OCI-LY3 (cell line): Measurements from ENCODE around the gene RXRA.

Source experiments
- H2AFZ ChIP-seq: fragments of 200-600, 300-600 bp; shearing (Covaris generic); 2 replicates; pipeline ENCODE4 v1.6.0; 2014; ENCODE audit warnings: antibody characterized with exemption, low read depth, low read length
- H3K27ac ChIP-seq: fragments of 200-600, 300-600 bp; sonication (generic); 2 replicates; pipeline ENCODE4 v1.5.1; 2014; ENCODE audit warnings: mild to moderate bottlenecking, low read length, moderate library complexity, mixed read lengths
- H3K27me3 ChIP-seq: fragments of 200-600, 300-600 bp; sonication (generic); 2 replicates; pipeline ENCODE4 v1.6.1; 2014; ENCODE audit warnings: low read depth, low read length, mixed read lengths
- H3K36me3 ChIP-seq: fragments of 200-600, 300-600 bp; sonication (generic); replicated peaks from 2 replicates; pipeline ENCODE3; 2014; ENCODE audit warnings: low read depth, low read length, mixed read lengths
- H3K4me1 ChIP-seq: fragments of 300-600, 200-600 bp; sonication (generic); 2 replicates; pipeline ENCODE4 v1.6.1; 2014; ENCODE audit warnings: low read length, mixed read lengths
- H3K4me2 ChIP-seq: fragments of 200-600, 300-600 bp; sonication (generic); 2 replicates; pipeline ENCODE4 v1.6.1; 2014; ENCODE audit warnings: low read length, mixed read lengths
- H3K4me3 ChIP-seq: fragments of 300-600, 200-600 bp; sonication (generic); 2 replicates; pipeline ENCODE4 v1.5.1; 2014; ENCODE audit warnings: antibody characterized with exemption, mild to moderate bottlenecking, low read length, moderate library complexity
- H3K79me2 ChIP-seq: fragments of 300-600, 200-600 bp; shearing (Covaris generic); 2 replicates; pipeline ENCODE4 v1.6.1; 2014; ENCODE audit warnings: mild to moderate bottlenecking, low read length, mixed read lengths
- H3K9ac ChIP-seq: fragments of 300-600, 200-600 bp; shearing (Covaris generic); 2 replicates; pipeline ENCODE4 v1.6.0; 2014; ENCODE audit warnings: mild to moderate bottlenecking, low read length, moderate library complexity
- H3K9me3 ChIP-seq: fragments of 200-600, 300-600 bp; shearing (Covaris generic); 2 replicates; pipeline ENCODE4 v1.6.1; 2014; ENCODE audit warnings: low read length, mixed read lengths; ENCODE audit not compliant: insufficient read depth
- H4K20me1 ChIP-seq: fragments of 200-600, 300-600 bp; sonication (generic); 2 replicates; pipeline ENCODE4 v1.6.1; 2016; ENCODE audit warnings: low read length, mixed read lengths; ENCODE audit not compliant: insufficient read depth
- EZH2phosphoT487 ChIP-seq: fragments of 200-600 bp; shearing (Covaris generic); IDR thresholded peaks from 2 replicates; pipeline ENCODE4 v1.6.1; 2018; ENCODE audit warnings: antibody characterized with exemption, mixed run types, low read depth
- TF ChIP-seq, protein P1 (sequence below): fragments of 200-600, 300-600 bp; sonication (generic); IDR thresholded peaks from 2 replicates; pipeline ENCODE4 v1.5.1; 2014; ENCODE audit warnings: antibody characterized with exemption, low read length, low read depth

Gene RXRA

GRCh38 chr9:134291961-134292871 is 34.0 kb upstream of the RXRA start:
- Histone ChIP-seq H3K4me3 (no peak overlapping the region), H3K27me3 (no peaks in the 10 kb centered on the region), H2AFZ (no peak overlapping the region), H3K9ac (no peak overlapping the region), H3K4me1 (peaks cover 19% of the 10 kb centered on the region), H4K20me1 (no peaks in the 10 kb centered on the region), H3K4me2 (no peak overlapping the region), H3K27ac (no peak overlapping the region), H3K9me3 (no peaks in the 10 kb centered on the region), H3K36me3 (no peaks in the 10 kb centered on the region), H3K79me2 (no peaks in the 10 kb centered on the region)
- TF ChIP-seq, protein P1, sequence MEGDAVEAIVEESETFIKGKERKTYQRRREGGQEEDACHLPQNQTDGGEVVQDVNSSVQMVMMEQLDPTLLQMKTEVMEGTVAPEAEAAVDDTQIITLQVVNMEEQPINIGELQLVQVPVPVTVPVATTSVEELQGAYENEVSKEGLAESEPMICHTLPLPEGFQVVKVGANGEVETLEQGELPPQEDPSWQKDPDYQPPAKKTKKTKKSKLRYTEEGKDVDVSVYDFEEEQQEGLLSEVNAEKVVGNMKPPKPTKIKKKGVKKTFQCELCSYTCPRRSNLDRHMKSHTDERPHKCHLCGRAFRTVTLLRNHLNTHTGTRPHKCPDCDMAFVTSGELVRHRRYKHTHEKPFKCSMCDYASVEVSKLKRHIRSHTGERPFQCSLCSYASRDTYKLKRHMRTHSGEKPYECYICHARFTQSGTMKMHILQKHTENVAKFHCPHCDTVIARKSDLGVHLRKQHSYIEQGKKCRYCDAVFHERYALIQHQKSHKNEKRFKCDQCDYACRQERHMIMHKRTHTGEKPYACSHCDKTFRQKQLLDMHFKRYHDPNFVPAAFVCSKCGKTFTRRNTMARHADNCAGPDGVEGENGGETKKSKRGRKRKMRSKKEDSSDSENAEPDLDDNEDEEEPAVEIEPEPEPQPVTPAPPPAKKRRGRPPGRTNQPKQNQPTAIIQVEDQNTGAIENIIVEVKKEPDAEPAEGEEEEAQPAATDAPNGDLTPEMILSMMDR, result no peak
- no peak for TF ChIP-seq EZH2phosphoT487

DNA sequence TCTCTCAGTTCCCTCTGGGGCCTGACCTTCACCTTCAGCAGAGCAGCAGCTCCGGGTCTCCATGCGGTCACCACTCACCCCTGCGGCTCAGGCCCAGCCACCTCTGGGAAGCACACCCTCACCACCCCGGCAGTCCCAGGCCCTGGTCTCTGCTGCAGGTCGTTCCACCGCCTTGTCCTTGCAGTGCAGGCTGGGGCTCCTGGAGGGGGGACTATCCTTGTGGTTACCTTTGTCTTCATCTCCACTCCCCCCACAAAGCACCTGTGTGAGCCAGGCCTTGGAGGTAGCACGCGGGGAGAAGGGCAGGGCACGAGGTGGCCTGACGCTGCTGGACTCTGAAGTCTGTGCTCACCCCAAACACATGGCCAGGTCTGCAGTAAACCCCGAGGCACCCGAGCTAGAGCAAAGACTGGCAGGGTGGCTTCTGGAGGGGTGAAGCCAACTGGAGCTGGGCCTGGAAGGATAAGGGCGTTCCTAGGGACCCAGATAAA is 33.2 kb upstream of the RXRA start:
- Histone ChIP-seq H3K4me2 (peak overlapping the region; percentile 64), H3K27ac (peak overlapping the region; percentile 34; the same call in 1 of the 2 replicates), H3K36me3 (no peaks in the 10 kb centered on the region), H3K4me3 (no peak overlapping the region), H3K4me1 (peaks cover 19% of the 10 kb centered on the region), H3K9me3 (no peaks in the 10 kb centered on the region), H3K27me3 (no peaks in the 10 kb centered on the region), H3K79me2 (no peaks in the 10 kb centered on the region), H2AFZ (peak overlapping the region; percentile 61; the same call in 1 of the 2 replicates), H3K9ac (peak overlapping the region; percentile 53; the same call in 1 of the 2 replicates), H4K20me1 (no peaks in the 10 kb centered on the region)
- TF ChIP-seq, protein P1, result no peak
- no peak for TF ChIP-seq EZH2phosphoT487

GRCh38 chr9:134293611-134294152 is 32.6 kb upstream of the RXRA start:
- no peaks in the 10 kb centered on the region for H3K36me3 ChIP-seq
- peak overlapping the region; percentile 64 for H3K4me2 ChIP-seq
- H3K9me3 ChIP-seq, result no peaks in the 10 kb centered on the region
- TF ChIP-seq, protein P1, result no peak
- no peak for TF ChIP-seq EZH2phosphoT487
- peak overlapping the region; percentile 34; the same call in 1 of the 2 replicates for H3K27ac ChIP-seq
- peak overlapping the region; percentile 61 for H2AFZ ChIP-seq
- peak overlapping the region; percentile 53; the same call in 1 of the 2 replicates for H3K9ac ChIP-seq
- H3K27me3 ChIP-seq, result no peaks in the 10 kb centered on the region
- H4K20me1 ChIP-seq, result no peaks in the 10 kb centered on the region
- peaks cover 19% of the 10 kb centered on the region for H3K4me1 ChIP-seq
- peak overlapping the region; percentile 59 for H3K4me3 ChIP-seq
- no peaks in the 10 kb centered on the region for H3K79me2 ChIP-seq
